K562 (cell line): ENCODE measurements around the gene USP32. TPM values are rescaled to one million over a fixed set of nuclear protein-coding genes. Genes with fewer than 3 reads are reported as not detected.

Experiments
- BHLHE40 ChIP-seq: IDR thresholded peaks from 2 replicates; pipeline ENCODE4 v1.6.1; 2011; ENCODE audit warnings: low read length, improper control_type of control experiment
- ETV5 ChIP-seq: sonication (generic); formaldehyde crosslinking; IDR thresholded peaks from 2 replicates; pipeline ENCODE4 v1.4.0; 2020; ENCODE audit warnings: low read depth, mild to moderate bottlenecking, missing genetic modification reagents
- GATAD2A ChIP-seq: fragments of 450-650 bp; IDR thresholded peaks from 2 replicates; pipeline ENCODE4 v1.6.1; 2017
- HCFC1 ChIP-seq: IDR thresholded peaks from 2 replicates; pipeline ENCODE4 v1.6.1; 2012; ENCODE audit warnings: low read depth, low read length, improper control_type of control experiment
- HOMEZ ChIP-seq: fragments of 250-450 bp; sonication (Bioruptor Pico); IDR thresholded peaks from 2 replicates; pipeline ENCODE4 v1.4.0; 2020; ENCODE audit warnings: mild to moderate bottlenecking, moderate library complexity
- IRF9 ChIP-seq: fragments of 450-650 bp; IDR thresholded peaks from 2 replicates; pipeline ENCODE4 v1.6.1; 2016; ENCODE audit warnings: missing biosample characterization, missing genetic modification characterization
- JUNB ChIP-seq: fragments of 450-650 bp; formaldehyde crosslinking; conservative IDR thresholded peaks from 2 replicates; pipeline ENCODE4 v1.4.0; 2020; ENCODE audit warnings: mild to moderate bottlenecking
- MED1 ChIP-seq: sonication (generic); formaldehyde crosslinking; IDR thresholded peaks from 2 replicates; pipeline ENCODE4 v1.8.1; 2023; ENCODE audit warnings: missing genetic modification reagents, borderline replicate concordance
- NCOA1 ChIP-seq: fragments of 450-650 bp; IDR thresholded peaks from 2 replicates; pipeline ENCODE4 v1.6.1; 2016; ENCODE audit warnings: low read depth
- NR2C2 ChIP-seq, 2 experiments: fragments of 200-800 bp in 1 of 2; sonication (Bioruptor generic) in 1 of 2; sonication (generic) in 1 of 2; formaldehyde crosslinking in 1 of 2; IDR thresholded peaks; 2 replicates each; pipeline versions ENCODE4 v1.6.1 to v1.8.0; 2016 to 2022; ENCODE audit warnings: mild to moderate bottlenecking in 1 of 2, missing compliant biosample characterization in 1 of 2, missing genetic modification characterization in 1 of 2, missing genetic modification reagents in 1 of 2
- NR2F6 ChIP-seq: fragments of 450-650 bp; formaldehyde crosslinking; IDR thresholded peaks from 2 replicates; pipeline ENCODE4 v1.4.0; 2020; ENCODE audit warnings: mild to moderate bottlenecking
- TRIM25 ChIP-seq: fragments of 450-650 bp; IDR thresholded peaks from 2 replicates; pipeline ENCODE4 v1.7.0; 2016; ENCODE audit warnings: borderline replicate concordance
- XRCC5 ChIP-seq: fragments of 200-400 bp; formaldehyde crosslinking; IDR thresholded peaks from 2 replicates; pipeline ENCODE4 v1.6.1; 2017; ENCODE audit warnings: low read depth, mild to moderate bottlenecking, low read length
- ZNF77 ChIP-seq: fragments of 250-450 bp; sonication (Bioruptor Pico); IDR thresholded peaks from 2 replicates; pipeline ENCODE4 v1.5.0; 2020
- ZNF778 ChIP-seq: fragments of 450-650 bp; formaldehyde crosslinking; IDR thresholded peaks from 2 replicates; pipeline ENCODE4 v1.4.0; 2020; ENCODE audit warnings: mild to moderate bottlenecking, moderate library complexity
- polyA plus RNA-seq, 8 experiments: library from polyadenylated mRNA; depleted of rRNA in 4 of 8; stranded (reverse) in 5 of 8; unstranded in 3 of 8; fragments of >200 nt; fragmentation: Nextera tagmentation in 2 of 8; fragmentation: Illumina TruSeq in 1 of 8; extraction: Ambion mirVana in 2 of 8; extraction: Trizol in 1 of 8; gene quantifications; 2 replicates each; pipeline versions ENCODE4 v1.2.1 to v1.2.3, GENCODE V29; 2011 to 2014; ENCODE audit warnings: inconsistent platforms in 1 of 8, missing spikeins in 1 of 8
- total RNA-seq, 7 experiments: library from RNA; depleted of rRNA in 6 of 7; stranded (reverse); fragments of >200 nt in 6 of 7; fragmentation: Illumina TruSeq in 2 of 7; extraction: Trizol in 2 of 7; gene quantifications; 2 replicates each; pipeline versions ENCODE4 v1.2.1 to v1.2.3, GENCODE V29; 2011 to 2021; ENCODE audit warnings: low replicate concordance in 1 of 7
- TF ChIP-seq, protein P1 (sequence below): fragments of 450-650 bp; IDR thresholded peaks from 2 replicates; pipeline ENCODE4 v1.6.1; 2016; ENCODE audit warnings: mild to moderate bottlenecking
- TF ChIP-seq, protein P2 (sequence below): fragments of 450-650 bp; IDR thresholded peaks from 2 replicates; pipeline ENCODE4 v1.6.1; 2016; ENCODE audit warnings: borderline replicate concordance

USP32 gene
- total and polyA plus RNA-seq, 9 of the 15 experiments (the other 6 are each of a cell fraction or from before 2014, with no cell fraction given): 18.0 to 69.3 (median 47.1) TPM

DNA sequence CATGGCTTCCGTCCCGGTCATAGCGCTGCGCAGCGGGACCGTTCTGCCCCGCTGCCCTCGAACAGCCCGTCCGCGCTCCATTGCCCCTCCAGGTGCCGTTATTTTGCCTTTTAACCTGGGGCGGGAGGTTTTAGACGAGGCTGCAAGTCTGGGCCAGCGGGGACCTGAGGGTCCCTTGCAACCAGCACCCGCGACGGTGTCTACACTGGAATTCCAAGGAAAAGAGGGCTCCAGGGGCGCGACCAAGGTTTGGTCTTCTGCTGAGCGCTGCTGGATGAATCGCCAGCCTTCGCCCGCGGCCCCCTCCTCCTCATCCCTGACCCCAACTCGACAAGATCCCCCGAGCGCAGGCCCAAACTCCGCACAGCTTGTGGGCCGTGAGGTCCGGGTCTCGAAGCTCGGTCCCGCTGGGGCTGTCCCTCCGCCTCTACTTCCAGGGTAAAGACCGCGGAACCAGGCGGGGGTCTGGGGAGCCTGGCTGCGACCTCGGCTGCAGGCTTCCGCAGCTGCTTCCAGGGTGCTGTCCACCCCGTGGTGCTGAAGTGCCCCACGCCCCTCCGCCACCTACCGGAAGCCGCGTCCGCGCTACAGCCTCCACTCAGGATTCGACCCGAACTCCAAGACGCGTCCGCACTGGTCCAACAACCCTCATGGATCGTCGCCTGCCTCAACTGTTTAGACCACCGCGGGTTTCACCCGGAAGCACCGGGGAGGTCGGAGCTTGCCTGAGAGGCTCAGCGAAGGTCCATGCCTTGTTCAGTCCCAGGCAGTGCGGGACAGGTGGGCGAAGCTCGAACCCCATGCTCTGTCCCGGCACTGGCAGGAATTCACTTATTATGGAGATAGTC, 252.3 kb downstream of the USP32 start (continued):
- TF ChIP-seq HOMEZ (CRISPR knock-in tag) (no peak), ZNF77 (no peak), ZNF778 (no peak), BHLHE40 (0 out of 2 replicates have a peak, but pooled peaks have one; percentile 11), GATAD2A (no peak), NR2C2 (CRISPR knock-in tag; IDR thresholded peaks at IDR 0.05) (peak; percentile 78), NR2C2 (tag; IDR thresholded peaks at IDR 0.05) (no peak; the same call in 1 of the 2 replicates), NCOA1 (peak; percentile 80), JUNB (CRISPR knock-in tag) (no peak), ETV5 (CRISPR knock-in tag) (peak; percentile 82), MED1 (no peak; the same call in 1 of the 2 replicates), IRF9 (tag) (no peak), TRIM25 (no peak), XRCC5 (peak; percentile 84; the same call in 1 of the 2 replicates), NR2F6 (peak; percentile 76; the same call in 1 of the 2 replicates), HCFC1 (peak; percentile 52; the same call in 1 of the 2 replicates)
- TF ChIP-seq, protein P1, sequence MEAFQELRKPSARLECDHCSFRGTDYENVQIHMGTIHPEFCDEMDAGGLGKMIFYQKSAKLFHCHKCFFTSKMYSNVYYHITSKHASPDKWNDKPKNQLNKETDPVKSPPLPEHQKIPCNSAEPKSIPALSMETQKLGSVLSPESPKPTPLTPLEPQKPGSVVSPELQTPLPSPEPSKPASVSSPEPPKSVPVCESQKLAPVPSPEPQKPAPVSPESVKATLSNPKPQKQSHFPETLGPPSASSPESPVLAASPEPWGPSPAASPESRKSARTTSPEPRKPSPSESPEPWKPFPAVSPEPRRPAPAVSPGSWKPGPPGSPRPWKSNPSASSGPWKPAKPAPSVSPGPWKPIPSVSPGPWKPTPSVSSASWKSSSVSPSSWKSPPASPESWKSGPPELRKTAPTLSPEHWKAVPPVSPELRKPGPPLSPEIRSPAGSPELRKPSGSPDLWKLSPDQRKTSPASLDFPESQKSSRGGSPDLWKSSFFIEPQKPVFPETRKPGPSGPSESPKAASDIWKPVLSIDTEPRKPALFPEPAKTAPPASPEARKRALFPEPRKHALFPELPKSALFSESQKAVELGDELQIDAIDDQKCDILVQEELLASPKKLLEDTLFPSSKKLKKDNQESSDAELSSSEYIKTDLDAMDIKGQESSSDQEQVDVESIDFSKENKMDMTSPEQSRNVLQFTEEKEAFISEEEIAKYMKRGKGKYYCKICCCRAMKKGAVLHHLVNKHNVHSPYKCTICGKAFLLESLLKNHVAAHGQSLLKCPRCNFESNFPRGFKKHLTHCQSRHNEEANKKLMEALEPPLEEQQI: peak; percentile 76
- TF ChIP-seq, protein P2, sequence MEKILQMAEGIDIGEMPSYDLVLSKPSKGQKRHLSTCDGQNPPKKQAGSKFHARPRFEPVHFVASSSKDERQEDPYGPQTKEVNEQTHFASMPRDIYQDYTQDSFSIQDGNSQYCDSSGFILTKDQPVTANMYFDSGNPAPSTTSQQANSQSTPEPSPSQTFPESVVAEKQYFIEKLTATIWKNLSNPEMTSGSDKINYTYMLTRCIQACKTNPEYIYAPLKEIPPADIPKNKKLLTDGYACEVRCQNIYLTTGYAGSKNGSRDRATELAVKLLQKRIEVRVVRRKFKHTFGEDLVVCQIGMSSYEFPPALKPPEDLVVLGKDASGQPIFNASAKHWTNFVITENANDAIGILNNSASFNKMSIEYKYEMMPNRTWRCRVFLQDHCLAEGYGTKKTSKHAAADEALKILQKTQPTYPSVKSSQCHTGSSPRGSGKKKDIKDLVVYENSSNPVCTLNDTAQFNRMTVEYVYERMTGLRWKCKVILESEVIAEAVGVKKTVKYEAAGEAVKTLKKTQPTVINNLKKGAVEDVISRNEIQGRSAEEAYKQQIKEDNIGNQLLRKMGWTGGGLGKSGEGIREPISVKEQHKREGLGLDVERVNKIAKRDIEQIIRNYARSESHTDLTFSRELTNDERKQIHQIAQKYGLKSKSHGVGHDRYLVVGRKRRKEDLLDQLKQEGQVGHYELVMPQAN: peak; percentile 94
